ENCODE results near the gene STK32A.

The STK32A gene

DNA sequence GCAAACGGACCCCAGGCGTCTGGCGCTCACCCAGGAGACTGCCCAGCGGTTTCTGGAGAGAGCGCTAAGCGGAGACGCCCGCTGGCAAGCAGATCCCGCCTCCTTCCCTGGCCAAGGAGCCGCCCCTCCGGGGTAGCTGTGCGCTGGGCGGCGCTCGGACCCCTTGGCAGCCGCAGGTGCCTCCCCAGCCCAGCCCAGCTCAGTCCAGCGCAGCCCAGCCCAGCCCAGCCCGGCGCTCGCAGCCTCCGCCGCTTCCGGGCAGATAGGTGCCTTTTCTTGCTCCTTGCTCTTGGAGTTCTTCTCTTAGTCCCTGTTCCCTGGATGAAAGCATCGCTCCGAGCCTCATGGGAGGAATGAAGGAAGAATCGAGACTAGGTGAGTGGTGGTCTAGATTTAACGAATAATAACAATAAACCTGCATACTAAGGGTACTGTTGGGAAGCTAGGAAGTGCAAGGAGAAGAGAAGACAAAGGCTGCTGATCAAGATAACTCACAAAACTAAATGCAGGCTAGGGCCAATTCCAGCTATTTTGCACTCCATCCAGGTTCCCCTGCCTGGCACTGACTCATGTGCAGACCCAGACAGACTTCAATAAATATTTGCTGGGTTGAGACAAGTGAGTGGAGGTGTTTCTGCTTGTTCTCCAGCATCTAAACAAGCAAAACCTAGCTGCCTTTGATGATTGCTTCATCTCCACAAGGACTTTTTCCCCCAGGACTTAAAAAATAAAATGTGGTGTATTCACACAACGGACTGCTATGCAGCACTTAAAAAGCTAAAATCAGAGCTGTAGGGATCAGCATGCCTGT, at the start of gene STK32A:
Gene STK32A, plus strand, starts transcription at position 202 of the 811 bp plus-strand sequence. CDS start 4,609 bp downstream, outside the sequence.
- TF ChIP-seq, protein P1, sequence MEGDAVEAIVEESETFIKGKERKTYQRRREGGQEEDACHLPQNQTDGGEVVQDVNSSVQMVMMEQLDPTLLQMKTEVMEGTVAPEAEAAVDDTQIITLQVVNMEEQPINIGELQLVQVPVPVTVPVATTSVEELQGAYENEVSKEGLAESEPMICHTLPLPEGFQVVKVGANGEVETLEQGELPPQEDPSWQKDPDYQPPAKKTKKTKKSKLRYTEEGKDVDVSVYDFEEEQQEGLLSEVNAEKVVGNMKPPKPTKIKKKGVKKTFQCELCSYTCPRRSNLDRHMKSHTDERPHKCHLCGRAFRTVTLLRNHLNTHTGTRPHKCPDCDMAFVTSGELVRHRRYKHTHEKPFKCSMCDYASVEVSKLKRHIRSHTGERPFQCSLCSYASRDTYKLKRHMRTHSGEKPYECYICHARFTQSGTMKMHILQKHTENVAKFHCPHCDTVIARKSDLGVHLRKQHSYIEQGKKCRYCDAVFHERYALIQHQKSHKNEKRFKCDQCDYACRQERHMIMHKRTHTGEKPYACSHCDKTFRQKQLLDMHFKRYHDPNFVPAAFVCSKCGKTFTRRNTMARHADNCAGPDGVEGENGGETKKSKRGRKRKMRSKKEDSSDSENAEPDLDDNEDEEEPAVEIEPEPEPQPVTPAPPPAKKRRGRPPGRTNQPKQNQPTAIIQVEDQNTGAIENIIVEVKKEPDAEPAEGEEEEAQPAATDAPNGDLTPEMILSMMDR (IDR thresholded peaks at IDR 0.05), result no peak
- Histone ChIP-seq H3K27ac (peak within 1 kb of the TSS; percentile 87 to 88), H3K4me3 (peak within 1 kb of the TSS; percentile 80)
- peak; percentile 78 for DNase-seq (ENCODE audit: low spot score)

DNA sequence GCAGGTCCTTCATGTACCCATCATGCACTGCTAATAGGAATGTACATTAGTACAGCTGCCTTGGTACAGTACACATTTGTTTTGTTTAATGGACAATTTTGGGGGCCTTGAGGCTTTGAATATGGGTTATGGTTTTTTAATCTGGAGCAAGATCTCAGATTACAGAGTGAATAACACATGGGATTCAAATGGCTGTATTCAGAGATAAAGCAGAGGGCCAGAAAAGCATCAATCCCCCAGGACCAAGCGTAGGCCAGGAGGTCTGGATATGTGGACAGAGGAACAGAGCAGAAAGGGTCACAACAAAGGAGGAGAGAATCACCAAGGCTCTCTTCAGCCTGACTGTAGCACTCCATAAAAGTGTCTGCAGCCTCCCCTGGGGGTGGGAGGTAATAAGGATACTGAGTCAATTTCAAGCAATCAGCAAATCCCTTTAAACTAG, 47.7 kb upstream of the STK32A start:
- no peak overlapping the region for H3K27ac ChIP-seq
- no peak for DNase-seq (ENCODE audit: low spot score)
- H3K4me3 ChIP-seq, result no peak overlapping the region
- TF ChIP-seq, protein P1 (IDR thresholded peaks at IDR 0.05), result no peak

DNA sequence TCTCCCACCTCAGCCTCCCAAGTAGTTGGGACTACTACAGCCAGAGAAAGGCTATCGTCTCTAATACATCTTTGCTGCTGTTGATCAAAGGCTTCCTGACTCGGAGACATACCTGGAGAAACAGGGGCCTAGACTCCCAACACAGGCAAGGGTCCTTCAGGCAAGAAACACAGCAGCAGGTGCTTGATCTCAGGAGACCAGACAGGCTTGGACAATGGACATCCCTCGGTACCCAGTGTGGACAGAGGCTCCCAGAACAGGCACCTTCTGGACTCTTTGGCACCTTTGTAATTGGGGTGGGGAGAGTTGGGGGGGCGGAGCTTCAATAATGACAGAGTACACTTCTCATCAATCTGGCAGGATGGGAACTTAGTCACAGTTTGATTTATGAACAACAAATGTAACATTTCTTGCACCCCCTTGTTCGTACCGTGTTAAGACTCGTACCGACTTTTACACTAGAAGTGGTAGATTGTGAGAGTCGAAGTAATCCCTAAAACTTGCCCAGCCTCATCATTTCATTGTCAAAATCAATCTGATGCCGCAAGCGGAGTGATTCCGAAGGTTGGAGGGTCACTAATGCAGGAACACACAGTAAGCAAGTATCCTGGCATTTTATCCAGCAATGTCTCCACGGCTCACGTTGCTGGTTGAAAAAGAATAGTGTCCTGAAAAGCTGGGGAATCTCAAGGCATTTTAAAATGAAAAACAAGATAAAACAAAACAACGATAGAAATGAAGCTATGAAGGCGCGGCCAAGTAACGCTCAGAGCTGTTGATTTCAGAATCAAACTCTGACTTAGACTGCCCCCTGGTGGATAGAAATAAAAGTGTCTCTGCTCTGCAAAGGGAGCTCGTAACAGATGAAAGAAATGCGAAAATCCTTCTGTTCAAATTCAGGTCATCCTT, 46.4 kb upstream of the STK32A start:
- H3K4me3 ChIP-seq, result peak overlapping the region; percentile 56

DNA sequence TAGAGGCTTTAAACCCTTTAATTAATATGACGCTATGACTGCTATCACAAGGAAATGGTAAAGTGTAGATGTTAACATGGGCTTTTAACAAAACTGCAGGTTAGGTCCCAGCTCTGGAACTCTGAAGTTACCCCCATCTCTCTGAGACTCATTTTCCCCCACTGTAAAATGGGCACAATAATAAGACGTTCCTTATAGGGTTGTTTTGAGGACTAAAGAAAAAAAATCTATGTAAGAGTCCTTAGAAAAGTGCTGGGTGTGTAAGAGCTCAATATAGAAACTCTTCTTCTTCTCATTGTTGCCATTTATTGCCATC, 45.8 kb upstream of the STK32A start:
- no peak overlapping the region for H3K27ac ChIP-seq
- no peak overlapping the region for H3K4me3 ChIP-seq
- TF ChIP-seq, protein P1 (IDR thresholded peaks at IDR 0.05), result peak; percentile 14
- no peak for DNase-seq (ENCODE audit: low spot score)

More for the DNA sequence above, 46.4 kb upstream of the STK32A start:
- TF ChIP-seq, protein P1 (IDR thresholded peaks at IDR 0.05), result peak; percentile 86
- H3K27ac ChIP-seq, result no peak overlapping the region
- no peak for DNase-seq (ENCODE audit: low spot score)

DNA sequence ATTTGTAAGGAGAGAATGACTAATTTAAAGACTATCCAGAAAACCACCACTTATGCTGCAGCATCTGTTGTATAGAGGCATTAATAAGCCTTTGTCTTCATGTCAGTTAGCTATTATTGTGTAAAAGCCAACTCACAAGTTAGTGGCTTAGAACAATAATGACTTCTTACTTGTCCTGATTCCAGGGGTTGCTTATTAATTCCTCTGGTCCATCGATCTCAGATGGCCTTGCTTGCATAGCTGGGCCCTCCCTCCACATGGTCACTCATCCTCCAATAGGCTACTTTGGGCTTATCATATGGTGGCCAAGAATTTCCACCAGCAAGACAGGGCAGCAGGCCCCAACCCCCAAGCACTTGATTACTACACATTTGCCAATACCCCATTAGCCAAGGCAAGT, 44.5 kb upstream of the STK32A start:
- TF ChIP-seq, protein P1 (IDR thresholded peaks at IDR 0.05), result no peak
- no peak overlapping the region for H3K4me3 ChIP-seq
- DNase-seq (ENCODE audit: low spot score), result no peak
- no peak overlapping the region for H3K27ac ChIP-seq

DNA sequence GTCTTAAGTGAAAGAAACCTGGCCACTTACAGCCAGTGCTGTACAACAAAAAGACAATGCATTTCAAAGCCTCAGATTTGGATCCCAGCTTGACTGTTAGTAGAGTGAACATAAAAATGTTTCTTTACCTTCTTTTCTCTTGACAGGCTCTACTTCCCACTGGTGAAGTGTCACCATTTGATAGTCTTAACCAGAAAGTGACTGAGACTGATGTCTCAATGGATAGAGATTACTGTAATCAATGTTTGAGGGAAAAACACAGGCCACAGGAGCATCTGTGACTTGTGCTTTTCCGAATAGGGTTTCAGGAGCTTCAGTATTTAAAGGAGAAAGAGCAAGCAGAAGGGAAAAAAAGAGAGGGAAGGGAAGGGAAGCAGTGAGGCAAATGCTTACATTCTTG, 41.7 kb upstream of the STK32A start:
- no peak for DNase-seq (ENCODE audit: low spot score)
- Histone ChIP-seq H3K4me3 (no peak overlapping the region), H3K27ac (no peak overlapping the region)
- TF ChIP-seq, protein P1 (IDR thresholded peaks at IDR 0.05), result no peak

Measured in coronary artery (tissue), 2 donors.